H1 (cell line): ENCODE measurements around the gene OASL. TPM values are rescaled to one million over a fixed set of nuclear protein-coding genes. Genes with fewer than 3 reads are reported as not detected.

Source experiments
- CTCF ChIA-PET: fragments of 300-600 bp; sonication (Branson Sonifier 250); formaldehyde crosslinking; loops from one replicate; lab custom pipeline; 2021; ENCODE audit not compliant: partially characterized antibody; lab: Charles Lee
- POLR2A ChIA-PET: fragments of 300-600 bp; sonication (Branson Sonifier 250); formaldehyde crosslinking; loops from one replicate; lab custom pipeline; 2021; ENCODE audit warnings: inconsistent platforms; ENCODE audit not compliant: partially characterized antibody; lab: Charles Lee
- DNase-seq, 2 experiments: peaks; one replicate each; pipeline versions ENCODE4 v3.0.0 to v3.0.0-alpha.2; 2010 to 2022; ENCODE audit warnings: low spot score in 2 of 2, low read depth in 1 of 2, mixed read lengths in 1 of 2
- FAIRE-seq: peaks from 2 replicates; lab custom pipeline; 2011; peaks lifted over from hg19 to GRCh38; lab: Jason Lieb, UNC
- H2AFZ ChIP-seq: 2 replicates; pipeline ENCODE4 v1.8.1; 2012; ENCODE audit warnings: low read length, inconsistent platforms
- H2AK5ac ChIP-seq: 2 replicates; pipeline ENCODE4 v1.6.1; 2013; ENCODE audit warnings: low read depth, low read length
- H2BK120ac ChIP-seq: replicated peaks from 2 replicates; pipeline ENCODE3; 2013; ENCODE audit warnings: low read depth, low read length, inconsistent platforms
- H2BK12ac ChIP-seq: 2 replicates; pipeline ENCODE4 v1.6.1; 2013; ENCODE audit warnings: low read depth, low read length
- H2BK15ac ChIP-seq: 2 replicates; pipeline ENCODE4 v1.6.1; 2013; ENCODE audit warnings: low read length
- H2BK20ac ChIP-seq: 2 replicates; pipeline ENCODE4 v1.6.1; 2013; ENCODE audit warnings: low read length
- H2BK5ac ChIP-seq: 2 replicates; pipeline ENCODE4 v1.6.1; 2013; ENCODE audit warnings: low read depth, low read length
- H3K14ac ChIP-seq: 2 replicates; pipeline ENCODE4 v1.6.1; 2013; ENCODE audit warnings: inconsistent platforms; ENCODE audit not compliant: insufficient read length
- H3K18ac ChIP-seq: 2 replicates; pipeline ENCODE4 v1.6.1; 2013; ENCODE audit warnings: low read length; ENCODE audit errors: extremely low read depth
- H3K23ac ChIP-seq: 2 replicates; pipeline ENCODE4 v1.6.1; 2013; ENCODE audit warnings: inconsistent platforms; ENCODE audit not compliant: insufficient read length
- H3K23me2 ChIP-seq: 2 replicates; pipeline ENCODE4 v1.6.1; 2013; ENCODE audit warnings: low read depth, low read length
- H3K27ac ChIP-seq: 2 replicates; pipeline ENCODE4 v1.6.1; 2011; ENCODE audit warnings: low read depth, low read length, inconsistent platforms
- H3K27me3 ChIP-seq, 4 experiments: replicated peaks in 1 of 4; 1 replicate in 1 of 4; 2 replicates in 3 of 4; pipeline versions ENCODE4 v1.6.1 to v1.8.1; 2011 to 2013; ENCODE audit warnings: low read length in 3 of 4, mild to moderate bottlenecking in 3 of 4, inconsistent platforms in 2 of 4, mixed read lengths in 2 of 4, moderate library complexity in 1 of 4; ENCODE audit not compliant: control insufficient read depth in 3 of 4, insufficient read depth in 3 of 4; ENCODE audit errors: extremely low read depth in 1 of 4
- H3K36me3 ChIP-seq, 4 experiments: 2 replicates each; pipeline versions ENCODE4 v1.6.1 to v1.8.1; 2011 to 2013; ENCODE audit warnings: mild to moderate bottlenecking in 4 of 4, low read length in 3 of 4, moderate library complexity in 2 of 4, control low read depth in 1 of 4, inconsistent platforms in 1 of 4; ENCODE audit not compliant: insufficient read depth in 4 of 4, control insufficient read depth in 2 of 4
- H3K4ac ChIP-seq: replicated peaks from 2 replicates; pipeline ENCODE3; 2013; ENCODE audit warnings: low read length, low read depth, mixed read lengths, inconsistent platforms; ENCODE audit not compliant: insufficient read length
- H3K4me1 ChIP-seq, 4 experiments: replicated peaks in 1 of 4; 1 replicate in 1 of 4; 2 replicates in 3 of 4; pipeline versions ENCODE4 v1.6.1 to v1.8.1; 2011 to 2013; ENCODE audit warnings: low read length in 3 of 4, inconsistent platforms in 2 of 4, mixed read lengths in 1 of 4; ENCODE audit not compliant: insufficient read depth in 4 of 4, control insufficient read depth in 3 of 4
- H3K4me2 ChIP-seq, 2 experiments: 2 replicates each; pipeline versions ENCODE4 v1.6.1 to v1.8.1; 2011 to 2013; ENCODE audit warnings: low read depth in 2 of 2, low read length in 2 of 2, control low read depth in 1 of 2, inconsistent platforms in 1 of 2, mild to moderate bottlenecking in 1 of 2; ENCODE audit not compliant: insufficient read depth in 1 of 2
- H3K4me3 ChIP-seq, 4 experiments: fragments of 200-600, 300-600 bp in 1 of 4; sonication (generic), shearing (Covaris generic), sonication (Bioruptor Twin) in 1 of 4; 2 replicates each; pipeline versions ENCODE4 v1.5.1 to v1.8.1; 2011 to 2016; ENCODE audit warnings: low read length in 4 of 4, low read depth in 3 of 4, control low read depth in 2 of 4, inconsistent platforms in 2 of 4, mild to moderate bottlenecking in 2 of 4, mixed read lengths in 1 of 4, moderate library complexity in 1 of 4; ENCODE audit not compliant: insufficient read depth in 2 of 4; ENCODE audit errors: extremely low read depth in 1 of 4
- H3K56ac ChIP-seq: replicated peaks from 2 replicates; pipeline ENCODE3; 2013; ENCODE audit warnings: low read depth, mild to moderate bottlenecking, mixed read lengths, low read length, inconsistent platforms; ENCODE audit not compliant: insufficient read length
- H3K79me1 ChIP-seq: 2 replicates; pipeline ENCODE4 v1.6.1; 2013; ENCODE audit warnings: low read depth, low read length, control low read depth
- H3K79me2 ChIP-seq, 2 experiments: 2 replicates each; pipeline versions ENCODE4 v1.6.1 to v1.8.1; 2012 to 2013; ENCODE audit warnings: low read length in 2 of 2, mild to moderate bottlenecking in 2 of 2, inconsistent platforms in 1 of 2; ENCODE audit not compliant: insufficient read depth in 2 of 2, control insufficient read depth in 1 of 2
- H3K9ac ChIP-seq, 4 experiments: replicated peaks in 1 of 4; 1 replicate in 1 of 4; 2 replicates in 3 of 4; pipeline versions ENCODE4 v1.6.1 to v1.8.1; 2011 to 2013; ENCODE audit warnings: low read depth in 3 of 4, low read length in 3 of 4, control low read depth in 2 of 4, mild to moderate bottlenecking in 2 of 4, moderate library complexity in 2 of 4, inconsistent platforms in 1 of 4; ENCODE audit errors: extremely low read depth in 1 of 4
- H3K9me3 ChIP-seq, 2 experiments: 2 replicates each; pipeline versions ENCODE4 v1.6.1 to v1.8.1; 2012 to 2013; ENCODE audit warnings: mild to moderate bottlenecking in 2 of 2, moderate library complexity in 2 of 2, control low read depth in 1 of 2, inconsistent platforms in 1 of 2, low read depth in 1 of 2, low read length in 1 of 2, mixed read lengths in 1 of 2; ENCODE audit not compliant: insufficient read depth in 2 of 2
- H4K20me1 ChIP-seq, 2 experiments: replicated peaks in 1 of 2; 2 replicates each; pipeline versions ENCODE3 to v1.8.1; 2011 to 2013; ENCODE audit warnings: inconsistent platforms in 2 of 2, low read length in 2 of 2, mild to moderate bottlenecking in 1 of 2; ENCODE audit not compliant: insufficient read depth in 2 of 2, control insufficient read depth in 1 of 2
- H4K5ac ChIP-seq: 2 replicates; pipeline ENCODE4 v1.6.1; 2013; ENCODE audit warnings: low read length, low read depth, mixed read lengths, inconsistent platforms; ENCODE audit not compliant: insufficient read length
- H4K8ac ChIP-seq: 2 replicates; pipeline ENCODE4 v1.8.0; 2013; ENCODE audit warnings: mild to moderate bottlenecking, moderate library complexity, low read length, inconsistent platforms; ENCODE audit not compliant: insufficient read depth; ENCODE audit errors: extremely low read depth
- H4K91ac ChIP-seq: replicated peaks from 2 replicates; pipeline ENCODE3; 2013; ENCODE audit warnings: low read length, mixed read lengths, inconsistent platforms; ENCODE audit not compliant: insufficient read length
- CTBP2 ChIP-seq: IDR thresholded peaks from 2 replicates; pipeline ENCODE4 v1.7.0; 2011; ENCODE audit warnings: borderline replicate concordance, mild to moderate bottlenecking, moderate library complexity, mixed read lengths, low read length; ENCODE audit not compliant: insufficient read depth, insufficient read length
- PHF8 ChIP-seq: fragments of 200-600 bp; sonication (generic); conservative IDR thresholded peaks from 2 replicates; pipeline ENCODE4 v1.7.1; 2012; ENCODE audit warnings: low read depth, mild to moderate bottlenecking, inconsistent platforms, low read length, moderate library complexity
- RAD21 ChIP-seq, 2 experiments: IDR thresholded peaks in 1 of 2; conservative IDR thresholded peaks in 1 of 2; 2 replicates each; pipeline ENCODE4 v1.6.1; 2011; ENCODE audit warnings: low read depth in 2 of 2, low read length in 2 of 2, improper control_type of control experiment in 1 of 2, inconsistent platforms in 1 of 2, mild to moderate bottlenecking in 1 of 2, moderate library complexity in 1 of 2
- RNF2 ChIP-seq: fragments of 200-900, 300-1000 bp; sonication (generic); IDR thresholded peaks from 2 replicates; pipeline ENCODE4 v1.7.1; 2016; ENCODE audit warnings: borderline replicate concordance, low read depth, mild to moderate bottlenecking, antibody characterized with exemption, low read length; ENCODE audit not compliant: poor library complexity, severe bottlenecking; ENCODE audit errors: missing control alignments
- WGBS, 2 experiments: shearing (Covaris generic) in 1 of 2; methylation state at CpG; one replicate each; pipeline versions ENCODE4 v1.1.6 to v1.1.7; 2013 to 2015; ENCODE audit warnings: low lambda C conversion rate in 2 of 2, mixed read lengths in 2 of 2, inconsistent platforms in 1 of 2, low coverage in 1 of 2, missing lambda C conversion rate in 1 of 2; ENCODE audit not compliant: insufficient replicate concordance in 2 of 2, insufficient coverage in 1 of 2, insufficient read length in 1 of 2; ENCODE audit errors: extremely low coverage in 1 of 2, missing lambda C conversion rate in 1 of 2; 5-methylcytosine and 5-hydroxymethylcytosine counted together
- polyA plus RNA-seq, 7 experiments: library from polyadenylated mRNA; depleted of rRNA in 3 of 7; stranded (reverse) in 5 of 7; unstranded in 2 of 7; fragments of >200 nt in 5 of 7; fragments of 200-250 nt in 2 of 7; gene quantifications; 1 replicate in 5 of 7; 2 replicates in 1 of 7; 4 replicates in 1 of 7; pipeline versions ENCODE4 v1.2.1 to v1.2.3, GENCODE V29; 2011 to 2013; ENCODE audit warnings: missing spikeins in 2 of 7, mixed read lengths in 2 of 7
- total RNA-seq: library from RNA; stranded (reverse); fragmentation: NEBNext Ultra II Directional; extraction: Animal tissue kit (Norgen Biotek cat#: 25700); gene quantifications from 2 replicates; pipeline ENCODE4 v1.2.1, GENCODE V29; 2021
- TF ChIP-seq, protein P1 (sequence below): IDR thresholded peaks from 2 replicates; pipeline ENCODE4 v1.6.1; 2012; ENCODE audit warnings: inconsistent platforms

Gene OASL
- total and polyA plus RNA-seq, 2 of the 8 experiments (the other 6 are each of a cell fraction or from before 2014, with no cell fraction given): not detected

GRCh38 chr12:121017966-121018491, 21.0 kb downstream of the OASL start:
- peaks cover 3% of the 10 kb centered on the region; the same call in 1 of the 2 replicates for H3K23me2 ChIP-seq
- H4K8ac ChIP-seq: no peak overlapping the region
- H3K36me3 ChIP-seq: peaks cover 0 to 2% (median under 1%) of the 10 kb centered on the region in 4 experiments; a peak in 1 of 8 replicates
- DNase-seq (no peak), FAIRE-seq (no peak)
- H3K79me2 ChIP-seq: peaks cover 0 to 13% of the 10 kb centered on the region in 2 experiments; a peak in 3 of 4 replicates
- no peaks in the 10 kb centered on the region for H3K9me3 ChIP-seq
- no peak overlapping the region for H3K23ac ChIP-seq
- TF ChIP-seq PHF8 (no peak), RAD21 (IDR thresholded peaks at IDR 0.05 in 1 of 2, conservative IDR thresholded peaks at IDR 0.05 in 1 of 2; ENCODE audit: low read depth in 2 of 2, low read length in 2 of 2) (no peak), RNF2 (no peak), CTBP2 (no peak)
- TF ChIP-seq, protein P1, sequence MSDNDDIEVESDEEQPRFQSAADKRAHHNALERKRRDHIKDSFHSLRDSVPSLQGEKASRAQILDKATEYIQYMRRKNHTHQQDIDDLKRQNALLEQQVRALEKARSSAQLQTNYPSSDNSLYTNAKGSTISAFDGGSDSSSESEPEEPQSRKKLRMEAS: no peak
- H3K27me3 ChIP-seq: no peaks in the 10 kb centered on the region
- no peak overlapping the region for H2AFZ ChIP-seq
- no peak overlapping the region for H2BK5ac ChIP-seq
- H4K20me1 ChIP-seq: no peaks in the 10 kb centered on the region
- H3K4me1 ChIP-seq: peaks cover 0 to 4% (median 3%) of the 10 kb centered on the region in 4 experiments; a peak in 5 of 7 replicates
- no peak overlapping the region for H3K4me2 ChIP-seq
- H4K5ac ChIP-seq: no peak overlapping the region
- H2BK12ac ChIP-seq: no peak overlapping the region
- no peak overlapping the region for H2BK20ac ChIP-seq
- H3K79me1 ChIP-seq: no peaks in the 10 kb centered on the region; the same call in none of the 2 replicates
- H3K4me3 ChIP-seq: no peak overlapping the region
- H4K91ac ChIP-seq: no peak overlapping the region
- H3K18ac ChIP-seq: no peak overlapping the region
- no peak overlapping the region for H2BK120ac ChIP-seq
- H3K4ac ChIP-seq: no peak overlapping the region
- H3K9ac ChIP-seq: no peak overlapping the region
- 91% methylated on average over 15 of the region's 15 CpGs; no CpG with 5 or more reads in 1 of the 2 experiments for WGBS, 2 experiments
- POLR2A ChIA-PET: no interaction called here
- no peak overlapping the region for H2BK15ac ChIP-seq
- CTCF ChIA-PET: interaction anchor here (0.8 to 2.5 kb wide), 3 partner anchors 12 to 280 kb away, joined by 3 to 13 read pairs (median 3); no protein-coding TSS in a partner anchor
- H2AK5ac ChIP-seq: no peak overlapping the region
- H3K27ac ChIP-seq: no peak overlapping the region
- no peak overlapping the region for H3K14ac ChIP-seq
- H3K56ac ChIP-seq: no peak overlapping the region
